SK-N-SH (cell line): ENCODE measurements around the gene TARBP1.

ENCODE experiments used
- EP300 ChIP-seq, 2 experiments: IDR thresholded peaks; 2 replicates each; pipeline versions ENCODE4 v1.4.0 to v1.6.1; 2012; ENCODE audit warnings: borderline replicate concordance in 1 of 2, low read depth in 1 of 2, low read length in 1 of 2
- EZH2phosphoT487 ChIP-seq: fragments of 200-600 bp; sonication (generic); IDR thresholded peaks from 2 replicates; pipeline ENCODE4 v1.6.1; 2017; ENCODE audit warnings: low read depth, mixed run types, mild to moderate bottlenecking, antibody characterized with exemption, moderate library complexity, borderline replicate concordance
- FOSL2 ChIP-seq: IDR thresholded peaks from 2 replicates; pipeline ENCODE4 v1.4.0; 2012; ENCODE audit warnings: low read depth, mild to moderate bottlenecking, moderate library complexity, borderline replicate concordance
- NRF1 ChIP-seq: IDR thresholded peaks from 2 replicates; pipeline ENCODE4 v1.6.1; 2012; ENCODE audit warnings: low read depth, mild to moderate bottlenecking, low read length
- POLR2AphosphoS5 ChIP-seq: IDR thresholded peaks from 2 replicates; pipeline ENCODE4 v1.6.1; 2012; ENCODE audit warnings: low read depth, low read length
- RAD21 ChIP-seq: IDR thresholded peaks from 2 replicates; pipeline ENCODE4 v1.6.1; 2012; ENCODE audit warnings: mild to moderate bottlenecking, low read length
- RCOR1 ChIP-seq: fragments of 150-350 bp; IDR thresholded peaks from 2 replicates; pipeline ENCODE4 v1.6.1; 2017; ENCODE audit warnings: antibody characterized with exemption, low read length
- SIN3A ChIP-seq: IDR thresholded peaks from 2 replicates; pipeline ENCODE4 v1.6.1; 2012; ENCODE audit warnings: low read depth, mild to moderate bottlenecking, low read length, moderate library complexity, borderline replicate concordance
- TAF1 ChIP-seq: IDR thresholded peaks from 2 replicates; pipeline ENCODE4 v1.6.1; 2012; ENCODE audit warnings: low read depth, mild to moderate bottlenecking, low read length, moderate library complexity, borderline replicate concordance
- TEAD4 ChIP-seq: IDR thresholded peaks from 2 replicates; pipeline ENCODE4 v1.4.0; 2012; ENCODE audit warnings: mild to moderate bottlenecking, borderline replicate concordance; ENCODE audit not compliant: insufficient read depth
- YY1 ChIP-seq: IDR thresholded peaks from 2 replicates; pipeline ENCODE4 v1.4.0; 2012; ENCODE audit warnings: low read depth, mild to moderate bottlenecking
- TF ChIP-seq, protein P1 (sequence below): fragments of 200-600 bp; sonication (generic); IDR thresholded peaks from 2 replicates; pipeline ENCODE4 v1.6.1; 2017; ENCODE audit warnings: antibody characterized with exemption, mild to moderate bottlenecking, moderate library complexity
- TF ChIP-seq, protein P2 (sequence below): IDR thresholded peaks from 2 replicates; pipeline ENCODE4; 2012

DNA sequence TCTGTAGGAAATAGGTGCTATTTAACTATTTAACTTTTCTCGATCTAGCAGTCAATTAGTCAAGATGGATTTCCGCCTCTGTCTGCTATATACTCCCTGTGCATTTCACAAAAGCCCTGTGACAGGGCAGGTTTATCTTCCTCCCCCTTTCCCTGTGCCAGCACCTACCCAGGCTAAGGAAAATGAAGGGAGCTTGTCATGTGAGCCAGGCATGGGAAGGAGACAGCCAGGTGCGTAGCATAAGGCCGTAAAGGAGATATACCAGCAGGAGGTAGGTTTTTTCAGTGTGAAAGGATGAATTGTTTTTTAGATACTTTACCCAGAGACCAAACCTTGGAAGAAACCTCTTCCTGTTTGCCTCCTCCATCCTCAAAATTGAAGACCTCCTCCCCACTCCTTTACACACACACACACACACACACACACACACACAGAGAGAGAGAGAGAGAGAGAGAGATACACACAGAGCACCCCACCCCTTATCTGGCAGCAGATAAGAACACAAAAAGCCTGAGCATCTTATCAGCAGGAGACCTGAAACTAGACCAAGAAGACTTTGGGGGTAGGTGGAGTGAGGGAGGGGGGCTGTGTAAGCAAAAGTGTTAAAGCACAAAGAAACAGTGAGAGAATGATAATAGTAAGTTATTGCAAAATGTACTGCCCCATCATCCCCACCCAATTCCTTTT, 12.0 kb upstream of the TARBP1 start:
- TF ChIP-seq, protein P1, sequence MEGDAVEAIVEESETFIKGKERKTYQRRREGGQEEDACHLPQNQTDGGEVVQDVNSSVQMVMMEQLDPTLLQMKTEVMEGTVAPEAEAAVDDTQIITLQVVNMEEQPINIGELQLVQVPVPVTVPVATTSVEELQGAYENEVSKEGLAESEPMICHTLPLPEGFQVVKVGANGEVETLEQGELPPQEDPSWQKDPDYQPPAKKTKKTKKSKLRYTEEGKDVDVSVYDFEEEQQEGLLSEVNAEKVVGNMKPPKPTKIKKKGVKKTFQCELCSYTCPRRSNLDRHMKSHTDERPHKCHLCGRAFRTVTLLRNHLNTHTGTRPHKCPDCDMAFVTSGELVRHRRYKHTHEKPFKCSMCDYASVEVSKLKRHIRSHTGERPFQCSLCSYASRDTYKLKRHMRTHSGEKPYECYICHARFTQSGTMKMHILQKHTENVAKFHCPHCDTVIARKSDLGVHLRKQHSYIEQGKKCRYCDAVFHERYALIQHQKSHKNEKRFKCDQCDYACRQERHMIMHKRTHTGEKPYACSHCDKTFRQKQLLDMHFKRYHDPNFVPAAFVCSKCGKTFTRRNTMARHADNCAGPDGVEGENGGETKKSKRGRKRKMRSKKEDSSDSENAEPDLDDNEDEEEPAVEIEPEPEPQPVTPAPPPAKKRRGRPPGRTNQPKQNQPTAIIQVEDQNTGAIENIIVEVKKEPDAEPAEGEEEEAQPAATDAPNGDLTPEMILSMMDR, result no peak
- TF ChIP-seq RCOR1 (no peak), FOSL2 (no peak), POLR2AphosphoS5 (no peak), TAF1 (no peak), SIN3A (no peak), RAD21 (no peak), TEAD4 (no peak), EP300 (IDR thresholded peaks at IDR 0.05; ENCODE audit: borderline replicate concordance in 1 of 2, low read depth in 1 of 2, low read length in 1 of 2) (no peak), NRF1 (no peak), EZH2phosphoT487 (no peak), YY1 (no peak)
- TF ChIP-seq, protein P2, sequence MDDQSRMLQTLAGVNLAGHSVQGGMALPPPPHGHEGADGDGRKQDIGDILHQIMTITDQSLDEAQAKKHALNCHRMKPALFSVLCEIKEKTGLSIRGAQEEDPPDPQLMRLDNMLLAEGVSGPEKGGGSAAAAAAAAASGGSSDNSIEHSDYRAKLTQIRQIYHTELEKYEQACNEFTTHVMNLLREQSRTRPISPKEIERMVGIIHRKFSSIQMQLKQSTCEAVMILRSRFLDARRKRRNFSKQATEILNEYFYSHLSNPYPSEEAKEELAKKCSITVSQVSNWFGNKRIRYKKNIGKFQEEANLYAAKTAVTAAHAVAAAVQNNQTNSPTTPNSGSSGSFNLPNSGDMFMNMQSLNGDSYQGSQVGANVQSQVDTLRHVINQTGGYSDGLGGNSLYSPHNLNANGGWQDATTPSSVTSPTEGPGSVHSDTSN, result no peak
